Activated B cell treated with CpG ODN at 0.5 μM for 24 hours (primary cell): ENCODE measurements around the gene LRRC71. TPM values are rescaled to one million over a fixed set of nuclear protein-coding genes. Genes with fewer than 3 reads are reported as not detected.

Experiments
- ATAC-seq: fragments of 200-7000 bp; cut with Tn5 transposase; one replicate; pipeline ENCODE4 v1.10.0; 2021; ENCODE audit warnings: low read depth, mild to moderate bottlenecking, moderate library complexity
- CTCF ChIA-PET: fragments of 350-600 bp; sonication (Branson Sonifier 250); formaldehyde crosslinking; loops from one replicate; lab custom pipeline; 2021; ENCODE audit warnings: antibody characterized with exemption; lab: Charles Lee
- POLR2A ChIA-PET: fragments of 350-600 bp; sonication (Branson Sonifier 250); formaldehyde crosslinking; loops from one replicate; lab custom pipeline; 2021; ENCODE audit warnings: antibody characterized with exemption; lab: Charles Lee
- DNase-seq: peaks from one replicate; pipeline ENCODE4 v3.0.0; 2022
- H3K27ac Mint-ChIP-seq: one replicate; pipeline ENCODE4 v1.8.0; 2020; ENCODE audit warnings: mixed read lengths
- H3K27me3 Mint-ChIP-seq: one replicate; pipeline ENCODE4 v1.8.0; 2021; ENCODE audit warnings: mixed read lengths
- H3K36me3 Mint-ChIP-seq: one replicate; pipeline ENCODE4 v1.8.0; 2021; ENCODE audit warnings: low read depth, mixed read lengths
- H3K4me1 Mint-ChIP-seq: one replicate; pipeline ENCODE4 v1.8.0; 2021; ENCODE audit warnings: mixed read lengths
- H3K4me3 Mint-ChIP-seq: one replicate; pipeline ENCODE4 v1.8.0; 2020; ENCODE audit warnings: mild to moderate bottlenecking, mixed read lengths
- H3K9me3 Mint-ChIP-seq: one replicate; pipeline ENCODE4 v1.8.0; 2020; ENCODE audit warnings: mixed read lengths
- CTCF ChIP-seq: fragments of 200-600 bp; IDR thresholded peaks from one replicate; pipeline ENCODE4 v1.8.0; 2022; ENCODE audit warnings: antibody characterized with exemption, mild to moderate bottlenecking
- intact Hi-C: fragments of 100-400 bp; cut with micrococcal nuclease; formaldehyde crosslinking; loops from one replicate; pipeline ENCODE4 v1.15.1; 2024
- total RNA-seq: library from RNA; stranded (reverse); gene quantifications from 2 replicates; pipeline ENCODE4 v1.2.3, GENCODE V29; 2022

Gene LRRC71
- total RNA-seq, 1 donor from 2014 or later = not detected

DNA sequence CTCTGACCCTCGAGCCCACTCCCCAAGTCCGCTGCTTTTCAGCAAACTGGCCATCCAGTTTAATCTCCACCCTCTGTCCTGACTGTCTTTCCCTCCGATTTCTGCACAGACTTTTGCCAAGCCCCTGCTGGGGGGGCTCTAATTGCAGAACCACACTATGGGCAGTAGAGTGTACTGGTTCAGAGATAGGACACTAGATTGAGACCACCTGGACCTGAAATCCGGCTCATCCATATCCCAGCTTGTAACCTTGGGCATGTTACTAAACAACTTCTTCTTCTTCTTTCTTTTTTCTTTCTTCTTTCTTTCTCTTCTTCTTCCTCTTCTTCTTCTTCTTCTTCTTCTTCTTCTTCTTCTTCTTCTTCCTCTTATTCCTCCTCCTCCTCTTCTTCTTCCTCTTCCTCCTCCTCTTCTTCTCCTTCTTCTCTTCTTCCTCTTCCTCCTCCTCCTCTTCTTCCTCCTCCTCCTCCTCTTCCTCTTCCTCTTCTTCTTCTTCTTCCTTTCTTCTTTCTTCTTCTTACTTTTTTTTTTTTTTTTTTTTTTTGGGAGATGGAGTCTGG, 7.7 kb downstream of the LRRC71 start:
- intact Hi-C loops = loop anchor here (5.0 kb wide), 1 partner anchor 36 kb away; the partner anchor contains the start of gene PEAR1
- ChIA-PET POLR2A (no interaction called here), CTCF (interaction anchor here (1.1 to 1.5 kb wide), 3 partner anchors 238 to 302 kb away, joined by 3 read pairs; no protein-coding TSS in a partner anchor)
- Mint-ChIP-seq H3K4me1 (peaks cover 9% of the 10 kb centered on the region), H3K4me3 (no peak overlapping the region), H3K27me3 (peaks cover 70% of the 10 kb centered on the region), H3K9me3 (no peaks in the 10 kb centered on the region), H3K36me3 (no peaks in the 10 kb centered on the region), H3K27ac (no peak overlapping the region)
- no peak for DNase-seq
- no peak for ATAC-seq
- no peak for TF ChIP-seq CTCF

DNA sequence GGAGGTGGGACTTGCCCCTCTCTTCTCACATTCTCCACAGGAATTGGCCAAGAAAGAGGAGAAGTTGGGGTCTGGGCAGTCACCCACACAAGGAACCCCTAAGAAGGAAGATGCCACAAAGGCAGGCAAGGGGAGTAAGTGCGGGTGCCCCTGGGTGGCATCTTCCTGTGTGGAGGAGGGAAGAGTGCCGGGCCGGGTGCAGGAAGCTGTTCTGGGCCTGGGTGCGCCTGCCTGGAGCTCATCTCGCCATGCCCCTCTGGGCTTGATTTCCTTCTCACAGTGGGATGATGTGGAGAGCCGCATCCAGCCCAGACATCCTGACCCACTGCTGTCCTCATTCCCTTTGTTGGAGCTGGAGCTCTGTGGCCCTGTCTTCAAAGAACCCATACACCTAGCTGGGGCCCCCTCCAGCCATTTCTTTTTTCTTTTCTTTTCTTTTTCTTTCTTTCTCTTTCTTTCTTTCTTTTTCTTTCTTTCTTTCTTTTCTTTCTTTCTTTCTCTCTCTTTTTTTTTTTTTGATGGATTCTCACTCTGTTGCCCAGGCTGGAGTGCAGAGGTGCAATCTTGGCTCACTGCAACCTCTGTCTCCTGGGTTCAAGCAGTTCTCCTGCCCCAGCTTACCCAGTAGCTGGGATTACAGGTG, 9.3 kb downstream of the LRRC71 start:
- no peak for TF ChIP-seq CTCF
- no peak overlapping the region for H3K27ac Mint-ChIP-seq
- peaks cover 70% of the 10 kb centered on the region for H3K27me3 Mint-ChIP-seq
- ATAC-seq = no peak
- intact Hi-C loops = loop anchor here (5.0 kb wide), 1 partner anchor 37 kb away; the partner anchor contains the start of gene PEAR1
- no peaks in the 10 kb centered on the region for H3K9me3 Mint-ChIP-seq
- POLR2A ChIA-PET = no interaction called here
- H3K4me3 Mint-ChIP-seq = no peak overlapping the region
- CTCF ChIA-PET = no interaction called here
- no peak for DNase-seq
- H3K4me1 Mint-ChIP-seq = peaks cover 7% of the 10 kb centered on the region
- no peaks in the 10 kb centered on the region for H3K36me3 Mint-ChIP-seq

DNA sequence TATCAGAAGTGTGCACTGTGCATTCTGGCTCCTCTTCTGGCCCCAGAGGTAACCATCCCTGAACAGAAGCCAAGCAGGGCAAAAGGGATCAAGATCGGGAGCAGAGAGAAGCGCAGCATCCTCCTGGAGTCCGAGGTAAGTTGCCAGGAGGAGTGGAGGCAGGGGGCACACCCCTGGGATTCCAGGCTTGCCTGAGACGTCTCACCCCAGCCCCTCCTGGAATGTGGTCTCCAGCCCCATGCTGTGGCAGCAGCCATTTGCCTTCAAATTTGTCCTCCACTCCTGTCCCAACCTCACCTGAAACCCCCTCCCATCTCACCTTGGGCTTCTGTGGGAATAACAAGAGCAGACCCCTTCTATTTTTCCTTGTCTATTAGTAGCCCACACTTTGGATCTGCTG, 10.1 kb downstream of the LRRC71 start:
- no peak for TF ChIP-seq CTCF
- H3K27ac Mint-ChIP-seq = no peak overlapping the region
- no peak overlapping the region for H3K4me3 Mint-ChIP-seq
- H3K4me1 Mint-ChIP-seq = peaks cover 7% of the 10 kb centered on the region
- ChIA-PET CTCF (no interaction called here), POLR2A (no interaction called here)
- DNase-seq (no peak), ATAC-seq (no peak)
- intact Hi-C loops = no loop called here
- peaks cover 62% of the 10 kb centered on the region for H3K27me3 Mint-ChIP-seq
- no peaks in the 10 kb centered on the region for H3K36me3 Mint-ChIP-seq
- no peaks in the 10 kb centered on the region for H3K9me3 Mint-ChIP-seq

DNA sequence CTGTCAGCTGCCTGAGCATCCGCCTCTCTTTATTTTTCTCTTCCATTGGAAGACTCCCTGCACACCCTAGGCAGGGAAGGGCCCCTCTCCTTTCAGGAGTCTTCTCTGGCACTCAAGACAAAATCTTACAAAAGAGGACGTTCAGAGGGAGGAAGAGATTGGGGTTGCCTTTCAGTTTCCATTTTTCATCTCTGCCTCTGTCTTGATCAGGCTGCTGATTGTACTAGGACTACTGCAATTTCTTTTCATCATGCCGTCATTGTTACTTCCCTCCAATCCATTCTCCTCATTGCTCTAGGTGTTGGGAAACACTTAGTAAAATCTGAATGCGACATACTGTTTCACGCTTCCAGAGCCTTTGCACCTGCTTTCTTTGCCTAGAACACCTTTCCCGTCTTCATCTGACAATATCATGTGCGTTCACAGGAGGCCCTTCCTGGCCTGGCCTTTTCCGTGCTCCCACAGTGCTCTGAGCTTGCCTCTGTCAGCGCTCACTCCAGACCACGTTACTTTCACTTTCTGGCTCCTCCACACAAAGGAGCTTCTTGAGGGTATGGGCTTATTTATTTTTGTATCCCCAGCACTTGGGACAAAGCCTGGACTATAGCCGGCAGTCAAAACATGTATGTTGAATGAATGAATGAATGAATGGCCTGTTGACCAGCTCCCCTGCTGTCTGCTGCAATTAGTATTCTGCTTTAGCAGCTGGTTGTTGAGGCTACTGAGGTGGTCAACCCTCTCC, 10.9 kb downstream of the LRRC71 start:
- ChIA-PET POLR2A (no interaction called here), CTCF (no interaction called here)
- ATAC-seq = no peak
- intact Hi-C loops = no loop called here
- peaks cover 7% of the 10 kb centered on the region for H3K4me1 Mint-ChIP-seq
- H3K4me3 Mint-ChIP-seq = no peak overlapping the region
- H3K36me3 Mint-ChIP-seq = no peaks in the 10 kb centered on the region
- H3K9me3 Mint-ChIP-seq = no peaks in the 10 kb centered on the region
- H3K27ac Mint-ChIP-seq = no peak overlapping the region
- DNase-seq = no peak
- H3K27me3 Mint-ChIP-seq = peaks cover 54% of the 10 kb centered on the region
- no peak for TF ChIP-seq CTCF

- H3K4me3 Mint-ChIP-seq = no peak overlapping the region
- no peak overlapping the region for H3K27ac Mint-ChIP-seq
- H3K36me3 Mint-ChIP-seq = no peaks in the 10 kb centered on the region
- no peak for ATAC-seq
- H3K9me3 Mint-ChIP-seq = no peaks in the 10 kb centered on the region
- ChIA-PET POLR2A (no interaction called here), CTCF (no interaction called here)
- intact Hi-C loops = no loop called here
- H3K27me3 Mint-ChIP-seq = peaks cover 48% of the 10 kb centered on the region
- peaks cover 7% of the 10 kb centered on the region for H3K4me1 Mint-ChIP-seq
- TF ChIP-seq CTCF = no peak
- no peak for DNase-seq
Measured at GRCh38 chr1:156931974-156932710, 11.7 kb downstream of the LRRC71 start.
